Panc1 (cell line): ENCODE measurements around the gene PPP1R3D. TPM values are rescaled to one million over a fixed set of nuclear protein-coding genes. Genes with fewer than 3 reads are reported as not detected.

ENCODE experiments used
- ATAC-seq: fragments of 200-7000 bp; cut with Tn5 transposase; 2 replicates; pipeline ENCODE4 v1.9.1; 2020; ENCODE audit warnings: mild to moderate bottlenecking, moderate library complexity
- BruUV-seq: library from RNA; stranded (reverse); fragments of 400-500 nt; replicated peaks from 2 replicates; lab custom pipeline; 2021; lab: Mats Ljungman, UMichigan
- CTCF ChIA-PET: fragments of 300-600 bp; sonication (Branson Sonifier 250); formaldehyde crosslinking; loops from one replicate; lab custom pipeline; 2022; ENCODE audit warnings: antibody characterized with exemption; lab: Charles Lee
- POLR2A ChIA-PET: fragments of 300-600 bp; sonication (Branson Sonifier 250); formaldehyde crosslinking; loops from one replicate; lab custom pipeline; 2022; ENCODE audit warnings: antibody characterized with exemption; lab: Charles Lee
- DNase-seq: peaks from one replicate; pipeline ENCODE4 v3.0.0-alpha.2; 2010; ENCODE audit warnings: low read depth, low spot score
- H3K27ac ChIP-seq: 2 replicates; pipeline ENCODE4 v1.5.1; 2011; ENCODE audit warnings: mild to moderate bottlenecking, low read length, inconsistent platforms
- H3K27me3 ChIP-seq: fragments of 200-500 bp; sonication (Bioruptor generic); 2 replicates; pipeline ENCODE4 v1.6.0; 2014; ENCODE audit warnings: low read length, inconsistent platforms; ENCODE audit not compliant: control insufficient read depth, insufficient read depth
- H3K36me3 ChIP-seq: fragments of 200-500 bp; sonication (Bioruptor generic); 2 replicates; pipeline ENCODE4 v1.5.1; 2014; ENCODE audit warnings: inconsistent platforms, mild to moderate bottlenecking, low read length, moderate library complexity; ENCODE audit not compliant: control insufficient read depth, insufficient read depth
- H3K4me1 ChIP-seq: 2 replicates; pipeline ENCODE4 v1.5.1; 2011; ENCODE audit warnings: inconsistent platforms, mild to moderate bottlenecking, low read length, moderate library complexity; ENCODE audit not compliant: control insufficient read depth, insufficient read depth
- H3K4me3 ChIP-seq, 2 experiments: 2 replicates each; pipeline ENCODE4 v1.5.1; 2011 to 2012; ENCODE audit warnings: low read depth in 2 of 2, low read length in 2 of 2, mild to moderate bottlenecking in 2 of 2, inconsistent platforms in 1 of 2, moderate library complexity in 1 of 2
- H3K9me3 ChIP-seq: fragments of 200-500 bp; sonication (Bioruptor generic); 2 replicates; pipeline ENCODE4 v1.5.1; 2014; ENCODE audit warnings: low read depth, mild to moderate bottlenecking, inconsistent platforms, low read length, moderate library complexity; ENCODE audit not compliant: control insufficient read depth, insufficient read depth
- POLR2AphosphoS5 ChIP-seq: IDR thresholded peaks from 2 replicates; pipeline ENCODE4 v1.6.1; 2012; ENCODE audit warnings: mild to moderate bottlenecking, low read depth, low read length, moderate library complexity
- SIN3A ChIP-seq: IDR thresholded peaks from 2 replicates; pipeline ENCODE4 v1.6.1; 2012; ENCODE audit warnings: low read depth, mild to moderate bottlenecking, low read length, moderate library complexity, borderline replicate concordance; ENCODE audit not compliant: insufficient read depth
- TCF7L2 ChIP-seq: IDR thresholded peaks from 2 replicates; pipeline ENCODE4 v1.6.1; 2011; ENCODE audit warnings: mild to moderate bottlenecking, low read depth, low read length, inconsistent platforms
- in situ Hi-C: cut with HindIII; loops from 2 replicates; pipeline ENCODE4 v1.10.0; 2016; ENCODE audit warnings: low sequenced_read_pairs, low pct_unique_long_range_greater_than_20kb
- intact Hi-C: fragments of 100-400 bp; cut with micrococcal nuclease; formaldehyde crosslinking; loops from one replicate; pipeline ENCODE4 v1.10.0; 2022; ENCODE audit not compliant: unreplicated experiment
- total RNA-seq: library from RNA; stranded (reverse); gene quantifications from one replicate; pipeline ENCODE4 v1.2.1, GENCODE V29; 2021; ENCODE audit not compliant: unreplicated experiment
- TF ChIP-seq, protein P1 (sequence below), 2 experiments: IDR thresholded peaks; 2 replicates each; pipeline ENCODE4 v1.6.1; 2011 to 2012; ENCODE audit warnings: low read depth in 2 of 2, control low read depth in 1 of 2, low read length in 1 of 2, mild to moderate bottlenecking in 1 of 2, moderate library complexity in 1 of 2; ENCODE audit not compliant: insufficient read depth in 1 of 2
- TF ChIP-seq, protein P2 (sequence below): fragments of 450-650 bp; IDR thresholded peaks from 2 replicates; pipeline ENCODE4 v1.5.1; 2017; ENCODE audit warnings: mild to moderate bottlenecking

Gene PPP1R3D
- total RNA-seq, 1 experiment from 2014 or later, result 7.9 TPM

DNA sequence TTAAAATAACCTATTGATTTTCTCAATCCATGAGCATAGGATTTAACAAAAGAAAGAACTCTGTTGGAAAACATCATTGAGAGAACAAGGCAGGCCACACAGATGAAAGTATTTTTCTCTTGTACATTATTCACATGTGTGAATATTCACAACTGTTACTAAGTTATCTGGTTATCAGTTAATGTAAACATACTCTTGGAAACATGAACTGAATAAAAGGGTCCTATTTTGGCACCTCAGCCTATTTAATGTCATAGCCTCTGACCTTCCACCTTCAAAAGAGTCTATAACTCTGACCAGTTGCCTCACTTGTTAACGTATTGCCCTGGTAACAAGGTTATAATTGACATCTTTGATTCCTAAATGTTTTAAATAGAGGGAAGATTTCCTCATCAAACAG, 14.7 kb downstream of the PPP1R3D start:
- peaks cover 31% of the 10 kb centered on the region for H3K4me1 ChIP-seq
- H3K9me3 ChIP-seq, result no peaks in the 10 kb centered on the region
- DNase-seq (no peak), ATAC-seq (no peak)
- no peaks in the 10 kb centered on the region for H3K27me3 ChIP-seq
- in situ Hi-C loops, result no loop called here
- no peak overlapping the region for H3K4me3 ChIP-seq
- peaks cover 7% of the 10 kb centered on the region; the same call in 1 of the 2 replicates for H3K36me3 ChIP-seq
- H3K27ac ChIP-seq, result peak overlapping the region; percentile 71
- ChIA-PET CTCF (no interaction called here), POLR2A (no interaction called here)
- no TSS peak for BruUV-seq
- intact Hi-C loops, result no loop called here
- 0 out of 2 replicates have a peak, but pooled peaks have one; percentile 7 for TF ChIP-seq TCF7L2
- TF ChIP-seq POLR2AphosphoS5, result no peak
- TF ChIP-seq, protein P1, sequence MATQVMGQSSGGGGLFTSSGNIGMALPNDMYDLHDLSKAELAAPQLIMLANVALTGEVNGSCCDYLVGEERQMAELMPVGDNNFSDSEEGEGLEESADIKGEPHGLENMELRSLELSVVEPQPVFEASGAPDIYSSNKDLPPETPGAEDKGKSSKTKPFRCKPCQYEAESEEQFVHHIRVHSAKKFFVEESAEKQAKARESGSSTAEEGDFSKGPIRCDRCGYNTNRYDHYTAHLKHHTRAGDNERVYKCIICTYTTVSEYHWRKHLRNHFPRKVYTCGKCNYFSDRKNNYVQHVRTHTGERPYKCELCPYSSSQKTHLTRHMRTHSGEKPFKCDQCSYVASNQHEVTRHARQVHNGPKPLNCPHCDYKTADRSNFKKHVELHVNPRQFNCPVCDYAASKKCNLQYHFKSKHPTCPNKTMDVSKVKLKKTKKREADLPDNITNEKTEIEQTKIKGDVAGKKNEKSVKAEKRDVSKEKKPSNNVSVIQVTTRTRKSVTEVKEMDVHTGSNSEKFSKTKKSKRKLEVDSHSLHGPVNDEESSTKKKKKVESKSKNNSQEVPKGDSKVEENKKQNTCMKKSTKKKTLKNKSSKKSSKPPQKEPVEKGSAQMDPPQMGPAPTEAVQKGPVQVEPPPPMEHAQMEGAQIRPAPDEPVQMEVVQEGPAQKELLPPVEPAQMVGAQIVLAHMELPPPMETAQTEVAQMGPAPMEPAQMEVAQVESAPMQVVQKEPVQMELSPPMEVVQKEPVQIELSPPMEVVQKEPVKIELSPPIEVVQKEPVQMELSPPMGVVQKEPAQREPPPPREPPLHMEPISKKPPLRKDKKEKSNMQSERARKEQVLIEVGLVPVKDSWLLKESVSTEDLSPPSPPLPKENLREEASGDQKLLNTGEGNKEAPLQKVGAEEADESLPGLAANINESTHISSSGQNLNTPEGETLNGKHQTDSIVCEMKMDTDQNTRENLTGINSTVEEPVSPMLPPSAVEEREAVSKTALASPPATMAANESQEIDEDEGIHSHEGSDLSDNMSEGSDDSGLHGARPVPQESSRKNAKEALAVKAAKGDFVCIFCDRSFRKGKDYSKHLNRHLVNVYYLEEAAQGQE (IDR thresholded peaks at IDR 0.05; ENCODE audit: insufficient read depth in 1 of 2, low read depth in 2 of 2, low read length in 1 of 2), result no peak

- no TSS peak for BruUV-seq
- intact Hi-C loops, result no loop called here
- Histone ChIP-seq H3K36me3 (peaks cover 24% of the 10 kb centered on the region), H3K27ac (no peak overlapping the region), H3K4me1 (peaks cover 25% of the 10 kb centered on the region), H3K9me3 (no peaks in the 10 kb centered on the region), H3K27me3 (no peaks in the 10 kb centered on the region), H3K4me3 (no peak overlapping the region)
- DNase-seq (no peak), ATAC-seq (no peak)
- TF ChIP-seq SIN3A, result no peak
- TF ChIP-seq, protein P2, sequence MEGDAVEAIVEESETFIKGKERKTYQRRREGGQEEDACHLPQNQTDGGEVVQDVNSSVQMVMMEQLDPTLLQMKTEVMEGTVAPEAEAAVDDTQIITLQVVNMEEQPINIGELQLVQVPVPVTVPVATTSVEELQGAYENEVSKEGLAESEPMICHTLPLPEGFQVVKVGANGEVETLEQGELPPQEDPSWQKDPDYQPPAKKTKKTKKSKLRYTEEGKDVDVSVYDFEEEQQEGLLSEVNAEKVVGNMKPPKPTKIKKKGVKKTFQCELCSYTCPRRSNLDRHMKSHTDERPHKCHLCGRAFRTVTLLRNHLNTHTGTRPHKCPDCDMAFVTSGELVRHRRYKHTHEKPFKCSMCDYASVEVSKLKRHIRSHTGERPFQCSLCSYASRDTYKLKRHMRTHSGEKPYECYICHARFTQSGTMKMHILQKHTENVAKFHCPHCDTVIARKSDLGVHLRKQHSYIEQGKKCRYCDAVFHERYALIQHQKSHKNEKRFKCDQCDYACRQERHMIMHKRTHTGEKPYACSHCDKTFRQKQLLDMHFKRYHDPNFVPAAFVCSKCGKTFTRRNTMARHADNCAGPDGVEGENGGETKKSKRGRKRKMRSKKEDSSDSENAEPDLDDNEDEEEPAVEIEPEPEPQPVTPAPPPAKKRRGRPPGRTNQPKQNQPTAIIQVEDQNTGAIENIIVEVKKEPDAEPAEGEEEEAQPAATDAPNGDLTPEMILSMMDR, result no peak
- ChIA-PET POLR2A (no interaction called here), CTCF (no interaction called here)
- in situ Hi-C loops, result no loop called here
Measured at GRCh38 chr20:59923514-59923913, 16.6 kb downstream of the PPP1R3D start.

GRCh38 chr20:59920944-59921343, 19.2 kb downstream of the PPP1R3D start:
- no peak overlapping the region for H3K4me3 ChIP-seq
- ChIA-PET POLR2A (no interaction called here), CTCF (no interaction called here)
- in situ Hi-C loops (no loop called here), intact Hi-C loops (no loop called here)
- ATAC-seq (no peak), DNase-seq (no peak)
- BruUV-seq, result no TSS peak
- no peaks in the 10 kb centered on the region for H3K27me3 ChIP-seq
- H3K27ac ChIP-seq, result no peak overlapping the region
- no peak for TF ChIP-seq POLR2AphosphoS5
- no peak for TF ChIP-seq SIN3A
- TF ChIP-seq, protein P1 (IDR thresholded peaks at IDR 0.05; ENCODE audit: insufficient read depth in 1 of 2, low read depth in 2 of 2, low read length in 1 of 2), result no peak
- TF ChIP-seq, protein P2, result no peak
- TF ChIP-seq TCF7L2, result no peak
- H3K4me1 ChIP-seq, result peaks cover 14% of the 10 kb centered on the region
- H3K36me3 ChIP-seq, result peaks cover 24% of the 10 kb centered on the region
- no peaks in the 10 kb centered on the region for H3K9me3 ChIP-seq
